ENCODE results near the gene ARHGEF17.
"Not testable (repeated sequence)": the region's sequence is repeated elsewhere in the genome, so short reads cannot be mapped to it uniquely, and the experiment has no call there.

Gene ARHGEF17

DNA sequence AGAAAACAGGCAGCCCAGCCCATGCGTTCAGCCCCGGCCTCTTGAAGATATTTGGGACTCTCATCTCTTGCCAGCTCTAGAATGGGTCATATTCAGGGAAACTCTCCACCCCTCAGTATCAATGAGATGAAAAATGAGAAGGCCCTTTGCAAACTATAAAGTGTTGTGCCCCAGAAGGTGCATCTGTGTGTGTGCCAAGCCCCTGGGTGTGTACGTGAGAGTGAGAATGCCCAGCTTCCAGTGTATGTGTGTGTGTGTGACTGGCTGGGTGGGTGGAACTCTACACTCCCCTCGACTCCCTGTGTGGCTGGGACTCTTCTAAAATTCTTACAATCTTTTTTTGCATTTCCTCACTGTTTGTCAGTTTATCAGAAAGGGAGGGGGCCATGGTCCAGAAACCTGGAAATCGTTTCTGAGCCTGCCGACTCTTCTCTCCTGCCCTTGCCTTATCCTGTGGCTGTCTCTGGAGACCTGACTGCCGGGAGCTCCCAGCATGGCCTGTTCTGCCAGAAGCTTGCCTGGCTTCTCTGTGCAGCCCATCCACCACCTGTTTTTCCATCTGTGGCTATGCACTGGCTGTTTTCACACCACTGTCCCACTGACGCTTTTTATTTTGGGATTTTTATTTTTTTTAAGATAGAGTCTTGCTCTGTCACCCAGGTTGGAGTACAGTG, 34.7 kb upstream of the ARHGEF17 start:
- no peak overlapping the region for H3K4me3 ChIP-seq
- TF ChIP-seq, protein P1, sequence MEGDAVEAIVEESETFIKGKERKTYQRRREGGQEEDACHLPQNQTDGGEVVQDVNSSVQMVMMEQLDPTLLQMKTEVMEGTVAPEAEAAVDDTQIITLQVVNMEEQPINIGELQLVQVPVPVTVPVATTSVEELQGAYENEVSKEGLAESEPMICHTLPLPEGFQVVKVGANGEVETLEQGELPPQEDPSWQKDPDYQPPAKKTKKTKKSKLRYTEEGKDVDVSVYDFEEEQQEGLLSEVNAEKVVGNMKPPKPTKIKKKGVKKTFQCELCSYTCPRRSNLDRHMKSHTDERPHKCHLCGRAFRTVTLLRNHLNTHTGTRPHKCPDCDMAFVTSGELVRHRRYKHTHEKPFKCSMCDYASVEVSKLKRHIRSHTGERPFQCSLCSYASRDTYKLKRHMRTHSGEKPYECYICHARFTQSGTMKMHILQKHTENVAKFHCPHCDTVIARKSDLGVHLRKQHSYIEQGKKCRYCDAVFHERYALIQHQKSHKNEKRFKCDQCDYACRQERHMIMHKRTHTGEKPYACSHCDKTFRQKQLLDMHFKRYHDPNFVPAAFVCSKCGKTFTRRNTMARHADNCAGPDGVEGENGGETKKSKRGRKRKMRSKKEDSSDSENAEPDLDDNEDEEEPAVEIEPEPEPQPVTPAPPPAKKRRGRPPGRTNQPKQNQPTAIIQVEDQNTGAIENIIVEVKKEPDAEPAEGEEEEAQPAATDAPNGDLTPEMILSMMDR (IDR thresholded peaks at IDR 0.05) = no peak
- H3K27ac ChIP-seq = peak overlapping the region in 1 of 2 donors; percentile 40
- peak; percentile 62 for DNase-seq (ENCODE audit: low spot score)

DNA sequence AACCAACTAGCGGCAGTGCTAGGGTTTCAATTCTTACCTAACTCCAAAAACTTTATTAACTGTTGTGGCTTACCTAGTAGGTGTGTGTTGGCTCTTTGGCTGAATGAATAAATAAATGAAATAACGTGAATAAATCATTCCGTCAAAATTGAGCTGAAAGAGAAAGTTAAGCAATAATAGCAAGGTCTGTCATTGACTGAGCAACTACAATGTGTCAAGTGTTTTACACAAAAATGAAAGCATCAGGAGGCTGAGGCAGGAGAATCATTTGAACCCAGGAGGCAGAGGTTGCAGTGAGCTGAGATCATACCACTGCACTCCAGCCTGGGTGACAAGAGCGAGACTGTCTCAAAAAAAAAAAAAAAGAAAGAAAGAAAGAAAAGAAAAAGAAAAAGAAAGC, 33.9 kb upstream of the ARHGEF17 start:
- not testable (repeated sequence) for DNase-seq (ENCODE audit: low spot score)
- H3K4me3 ChIP-seq = peak overlapping the region; percentile 10
- peak overlapping the region in 1 of 2 donors; percentile 25 for H3K27ac ChIP-seq

DNA sequence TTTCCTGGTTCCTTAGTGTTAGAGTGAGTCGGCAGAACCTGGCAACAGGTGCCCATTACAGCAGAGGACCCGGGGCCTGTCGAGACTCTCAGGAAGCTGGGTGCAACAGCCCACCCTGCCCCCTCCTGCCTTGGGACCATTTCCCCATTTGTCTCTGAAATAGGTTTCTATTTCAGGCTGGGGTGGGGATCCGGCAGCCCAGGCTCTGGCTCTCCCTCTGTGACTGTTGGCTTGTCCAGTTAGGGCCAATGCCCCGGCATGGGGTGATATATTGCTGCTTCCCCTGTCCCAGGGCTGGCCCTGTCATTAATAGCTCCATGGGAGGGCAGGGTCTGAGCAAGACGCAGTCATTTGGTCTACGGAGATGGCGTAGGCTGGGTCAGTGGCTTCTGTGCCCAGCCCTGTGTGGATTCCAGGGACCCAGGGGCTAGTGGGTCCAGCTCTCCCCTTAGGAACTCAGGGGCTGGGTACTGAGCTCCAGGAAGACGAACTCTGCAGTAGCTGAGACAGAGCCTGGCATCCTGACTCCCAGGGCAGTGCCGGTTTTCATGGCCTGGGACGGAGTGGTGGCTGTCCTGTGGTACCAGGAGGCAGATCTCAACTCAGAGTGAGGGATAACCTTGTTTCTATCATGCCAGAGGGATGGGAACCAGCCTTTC, 33.2 kb upstream of the ARHGEF17 start:
- Histone ChIP-seq H3K27ac (peak overlapping the region in 1 of 2 donors; percentile 70), H3K4me3 (peak overlapping the region; percentile 17)
- TF ChIP-seq, protein P1 (IDR thresholded peaks at IDR 0.05) = no peak
- DNase-seq (ENCODE audit: low spot score) = peak; percentile 63

DNA sequence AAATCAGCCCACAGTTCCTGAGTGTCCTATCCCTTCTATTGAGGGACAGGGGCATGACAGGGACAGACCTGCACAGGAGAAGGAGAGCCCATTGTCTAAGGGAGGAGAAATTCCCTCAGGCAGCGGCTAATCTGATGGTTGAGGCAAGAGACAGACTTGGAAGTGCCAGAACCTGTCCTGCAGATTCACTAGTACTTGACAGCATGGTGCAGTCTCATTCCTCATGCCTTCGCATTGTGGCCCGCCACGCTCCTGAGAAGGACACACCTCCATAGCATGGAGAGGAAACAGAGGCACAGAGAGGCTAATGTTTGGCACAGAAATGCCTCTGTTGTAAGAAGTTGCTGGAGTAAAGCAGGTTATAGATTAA, 32.7 kb upstream of the ARHGEF17 start:
- TF ChIP-seq, protein P1 (IDR thresholded peaks at IDR 0.05) = no peak
- DNase-seq (ENCODE audit: low spot score) = no peak
- peak overlapping the region; percentile 17 for H3K4me3 ChIP-seq

DNA sequence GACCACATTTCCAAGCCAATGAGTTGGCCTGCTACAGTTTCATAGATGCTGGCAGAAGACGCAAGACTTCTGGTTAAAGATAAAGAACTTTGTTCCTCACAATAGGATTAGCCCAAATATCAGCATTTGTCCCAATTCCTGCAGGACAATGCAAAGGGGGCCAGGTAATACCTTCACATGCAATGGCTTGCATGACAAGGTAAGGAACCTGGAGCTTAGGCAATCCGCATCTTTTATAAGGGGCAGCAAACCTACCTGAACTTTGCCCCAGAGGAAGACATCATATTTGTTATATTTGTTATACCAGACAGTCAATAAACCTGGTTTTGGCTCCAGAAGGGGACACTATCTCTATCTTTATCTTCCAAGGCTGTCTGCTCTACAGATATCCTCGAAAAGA, 30.6 kb upstream of the ARHGEF17 start:
- Histone ChIP-seq H3K27ac (no peak overlapping the region), H3K4me3 (no peak overlapping the region)
- DNase-seq (ENCODE audit: low spot score) = no peak
- TF ChIP-seq, protein P1 (IDR thresholded peaks at IDR 0.05) = no peak

More for the DNA sequence above, 32.7 kb upstream of the ARHGEF17 start:
- H3K27ac ChIP-seq = peak overlapping the region in 1 of 2 donors; percentile 70

DNA sequence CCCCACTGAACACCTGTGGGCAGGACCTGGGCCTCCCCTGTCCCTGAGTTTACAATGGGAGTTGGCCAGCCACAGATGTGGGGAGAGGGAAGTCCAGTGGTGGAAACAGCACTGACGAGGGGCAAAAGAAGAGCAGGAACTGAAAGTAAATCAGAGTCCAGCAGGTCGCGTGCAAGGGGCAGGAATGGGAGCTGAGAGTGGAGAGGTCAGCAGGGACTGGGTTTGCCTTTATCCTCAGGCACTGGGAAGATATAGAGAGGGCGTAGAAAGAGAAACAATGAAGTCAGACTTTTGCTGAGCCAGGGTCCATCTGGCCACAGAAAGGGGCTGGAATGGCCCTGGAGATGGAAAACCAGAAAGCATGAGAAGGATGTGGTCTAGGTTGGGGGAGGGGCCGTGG, 27.4 kb upstream of the ARHGEF17 start:
- Histone ChIP-seq H3K27ac (peak overlapping the region in 1 of 2 donors; percentile 51), H3K4me3 (no peak overlapping the region)
- DNase-seq (ENCODE audit: low spot score) = no peak
- TF ChIP-seq, protein P1 (IDR thresholded peaks at IDR 0.05) = no peak

DNA sequence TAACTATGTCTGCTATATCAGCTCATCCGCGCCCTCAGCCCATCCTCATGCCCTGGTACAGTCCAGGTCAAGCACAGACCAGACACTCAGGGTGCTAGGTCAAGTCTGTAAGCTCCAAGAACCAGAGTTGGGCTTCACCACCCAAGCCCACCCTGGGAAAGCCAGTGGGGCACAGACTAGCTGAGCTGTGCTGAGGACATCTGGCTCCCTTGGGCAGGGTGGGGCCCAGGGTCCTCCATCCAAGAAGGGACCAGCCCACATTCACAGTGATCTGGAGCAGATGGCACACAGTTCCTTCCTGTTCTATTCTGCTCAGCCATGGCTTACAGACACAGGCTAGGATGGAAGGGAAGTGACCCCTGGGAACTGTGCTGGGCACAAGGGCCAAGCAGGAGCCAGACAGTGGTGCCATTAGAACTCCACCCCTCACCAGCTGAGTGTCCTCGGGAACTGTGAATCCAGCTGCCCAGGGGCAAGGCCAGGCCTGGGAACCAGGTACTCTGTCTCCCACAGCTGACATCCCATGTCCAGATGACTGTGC, 26.8 kb upstream of the ARHGEF17 start:
- TF ChIP-seq, protein P1 (IDR thresholded peaks at IDR 0.05) = no peak
- Histone ChIP-seq H3K27ac (peak overlapping the region in 1 of 2 donors; percentile 53), H3K4me3 (no peak overlapping the region)
- DNase-seq (ENCODE audit: low spot score) = no peak

All from coronary artery (tissue), 2 donors.